ENCODE results near the gene SPRED3.
"Not testable (repeated sequence)": the region's sequence is repeated elsewhere in the genome, so short reads cannot be mapped to it uniquely, and the experiment has no call there.

The SPRED3 gene

DNA sequence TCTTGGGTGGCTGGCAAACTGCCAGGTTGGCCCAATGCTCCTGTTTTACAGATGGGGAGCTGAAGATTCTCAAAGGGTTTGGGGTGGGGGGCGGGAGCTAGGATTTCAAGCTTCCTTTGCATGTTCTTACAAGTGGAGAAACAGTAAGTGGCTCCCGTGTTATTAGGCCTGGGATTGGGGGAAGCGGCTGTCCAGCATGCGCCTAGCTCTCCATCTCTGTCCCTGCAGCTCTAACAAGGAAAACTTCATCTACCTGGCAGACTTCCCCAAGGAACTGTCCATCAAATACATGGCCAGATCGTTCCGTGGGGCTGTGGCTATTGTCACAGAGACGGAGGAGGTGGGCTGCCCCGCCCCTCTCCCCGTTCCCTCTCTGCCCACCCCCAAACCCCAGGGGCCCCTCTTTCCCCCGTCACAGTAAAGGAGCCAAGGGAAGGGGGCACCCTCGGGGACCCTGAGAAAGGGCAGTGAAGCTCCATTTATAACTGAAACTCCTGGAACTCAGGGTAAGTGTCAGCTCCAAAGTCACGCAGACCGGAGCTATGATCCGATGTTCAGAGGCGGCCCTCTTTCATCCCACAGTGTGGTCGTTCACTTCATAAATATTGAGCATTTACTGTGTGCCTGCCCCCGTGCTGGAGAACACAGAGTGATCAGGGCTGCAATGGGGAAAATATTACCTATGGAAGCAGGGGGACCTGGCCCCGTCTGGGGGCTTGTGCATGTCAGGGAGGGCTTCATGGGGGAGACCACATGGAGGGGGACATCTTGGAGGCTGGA lies 29.1 kb upstream of the SPRED3 start:
- peaks cover 29 to 32% of the 10 kb centered on the region in 2 donors for H3K27me3 ChIP-seq (ENCODE audit: control insufficient read depth in 1 of 2, insufficient read depth in 2 of 2, low read length in 2 of 2)
- no peak overlapping the region for H3K27ac ChIP-seq (ENCODE audit: low read length)
- no peak overlapping the region for H3K9ac ChIP-seq (ENCODE audit: low read length in 2 of 2)
- H3K4me1 ChIP-seq (ENCODE audit: control insufficient read depth, insufficient read depth, low read length) = peaks cover 14% of the 10 kb centered on the region
- no peak overlapping the region for H3K4me3 ChIP-seq (ENCODE audit: low read length in 2 of 2)
- no peaks in the 10 kb centered on the region for H3K36me3 ChIP-seq (ENCODE audit: control insufficient read depth in 2 of 2, insufficient read depth in 2 of 2, low read length in 2 of 2)
- H3K9me3 ChIP-seq (ENCODE audit: control insufficient read depth in 2 of 2, low read length in 2 of 2) = no peaks in the 10 kb centered on the region

DNA sequence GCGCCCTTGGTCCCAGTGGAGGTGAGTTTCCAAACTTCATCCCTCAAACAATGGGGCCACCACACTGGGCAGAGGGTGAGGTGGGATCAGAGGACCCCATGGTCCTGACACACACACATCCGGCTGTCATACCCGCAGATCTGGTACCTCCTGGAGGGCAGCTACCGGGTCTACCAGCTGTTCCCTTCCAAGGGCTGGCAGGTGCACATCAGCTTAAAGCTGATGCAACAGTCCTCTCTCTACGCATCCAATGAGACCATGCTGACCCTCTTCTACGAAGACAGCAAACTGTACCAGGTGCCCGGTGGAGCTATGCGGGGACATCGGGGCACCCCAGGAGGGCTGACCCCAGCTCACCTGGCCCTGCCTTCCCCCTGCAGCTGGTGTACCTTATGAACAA lies 28.1 kb upstream of the SPRED3 start:
- H3K27me3 ChIP-seq (ENCODE audit: control insufficient read depth in 1 of 2, insufficient read depth in 2 of 2, low read length in 2 of 2) = peaks cover 29 to 35% of the 10 kb centered on the region in 2 donors
- H3K27ac ChIP-seq (ENCODE audit: low read length) = no peak overlapping the region
- no peaks in the 10 kb centered on the region for H3K9me3 ChIP-seq (ENCODE audit: control insufficient read depth in 2 of 2, low read length in 2 of 2)
- H3K4me1 ChIP-seq (ENCODE audit: control insufficient read depth, insufficient read depth, low read length) = peaks cover 14% of the 10 kb centered on the region
- H3K36me3 ChIP-seq (ENCODE audit: control insufficient read depth in 2 of 2, insufficient read depth in 2 of 2, low read length in 2 of 2) = no peaks in the 10 kb centered on the region
- no peak overlapping the region for H3K9ac ChIP-seq (ENCODE audit: low read length in 2 of 2)
- no peak overlapping the region for H3K4me3 ChIP-seq (ENCODE audit: low read length in 2 of 2)

DNA sequence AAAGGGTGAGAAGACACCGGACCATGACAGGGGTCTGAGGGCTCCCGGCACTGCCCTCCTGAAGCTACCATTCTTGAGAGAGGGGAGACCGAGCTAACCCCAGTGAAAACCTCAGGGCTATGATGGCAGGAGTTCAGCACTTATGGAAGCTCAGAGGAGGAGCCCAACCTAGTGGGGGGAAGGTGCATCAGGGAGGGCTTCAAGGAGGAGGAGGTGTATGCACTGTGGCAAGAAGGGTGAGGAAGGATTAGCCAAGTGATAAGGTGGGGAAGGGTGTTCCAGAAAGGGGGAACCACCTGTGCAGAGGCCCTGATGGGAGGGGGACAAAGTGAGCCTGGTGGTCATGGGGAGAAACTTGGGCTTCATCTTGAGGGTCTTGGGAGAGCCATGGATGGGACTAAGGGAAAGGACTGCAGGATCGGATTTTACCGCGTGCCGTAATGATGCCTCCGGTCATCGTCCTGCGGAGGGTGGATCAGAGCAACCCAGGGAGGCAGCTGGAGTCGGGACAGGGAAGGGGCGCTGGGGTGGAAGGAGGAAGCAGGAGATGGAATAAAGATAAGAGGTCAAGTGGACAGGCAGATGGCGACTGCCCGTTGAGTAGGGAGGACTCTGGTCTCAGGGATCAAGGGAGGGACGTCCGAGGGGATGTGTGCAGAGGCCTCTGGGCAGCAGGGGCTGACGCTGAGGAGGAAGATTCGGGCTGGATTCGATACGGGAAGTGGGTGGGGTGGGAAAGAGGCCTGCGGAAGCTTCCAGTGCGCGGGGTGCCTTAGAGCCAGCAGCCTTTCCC lies 27.5 kb upstream of the SPRED3 start:
- Histone ChIP-seq H3K4me3 (ENCODE audit: low read length in 2 of 2) (peak overlapping the region; percentile 52 to 75), H3K27ac (ENCODE audit: low read length) (no peak overlapping the region), H3K27me3 (ENCODE audit: control insufficient read depth in 1 of 2, insufficient read depth in 2 of 2, low read length in 2 of 2) (peaks cover 29 to 34% of the 10 kb centered on the region in 2 donors), H3K4me1 (ENCODE audit: control insufficient read depth, insufficient read depth, low read length) (peaks cover 14% of the 10 kb centered on the region), H3K9me3 (ENCODE audit: control insufficient read depth in 2 of 2, low read length in 2 of 2) (no peaks in the 10 kb centered on the region), H3K36me3 (ENCODE audit: control insufficient read depth in 2 of 2, insufficient read depth in 2 of 2, low read length in 2 of 2) (no peaks in the 10 kb centered on the region), H3K9ac (ENCODE audit: low read length in 2 of 2) (peak overlapping the region in 1 of 2 donors; percentile 22)

DNA sequence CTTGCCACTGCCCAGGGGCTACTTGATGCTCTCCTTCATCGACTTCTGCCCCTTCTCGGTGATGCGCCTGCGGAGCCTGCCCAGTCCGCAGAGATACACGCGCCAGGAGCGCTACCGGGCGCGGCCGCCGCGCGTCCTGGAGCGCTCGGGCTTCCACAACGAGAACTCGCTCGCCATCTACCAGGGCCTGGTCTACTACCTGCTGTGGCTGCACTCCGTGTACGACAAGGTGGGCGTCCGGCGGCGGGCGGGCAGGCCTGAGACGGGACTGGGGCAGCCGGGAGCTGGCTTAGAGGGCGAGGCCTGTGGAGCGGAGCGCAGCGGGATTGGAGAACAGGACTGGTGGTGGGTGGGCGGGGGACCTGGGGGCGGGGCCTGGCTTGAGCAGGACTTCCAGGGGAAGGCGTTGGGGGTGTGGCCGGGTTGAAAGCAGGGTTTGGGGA lies 26.8 kb upstream of the SPRED3 start:
- Histone ChIP-seq H3K27ac (ENCODE audit: low read length) (no peak overlapping the region), H3K4me1 (ENCODE audit: control insufficient read depth, insufficient read depth, low read length) (peaks cover 14% of the 10 kb centered on the region), H3K9me3 (ENCODE audit: control insufficient read depth in 2 of 2, low read length in 2 of 2) (no peaks in the 10 kb centered on the region), H3K27me3 (ENCODE audit: control insufficient read depth in 1 of 2, insufficient read depth in 2 of 2, low read length in 2 of 2) (peaks cover 24 to 28% of the 10 kb centered on the region in 2 donors), H3K9ac (ENCODE audit: low read length in 2 of 2) (peak overlapping the region in 1 of 2 donors; percentile 22), H3K4me3 (ENCODE audit: low read length in 2 of 2) (peak overlapping the region; percentile 59 to 75), H3K36me3 (ENCODE audit: control insufficient read depth in 2 of 2, insufficient read depth in 2 of 2, low read length in 2 of 2) (no peaks in the 10 kb centered on the region)

DNA sequence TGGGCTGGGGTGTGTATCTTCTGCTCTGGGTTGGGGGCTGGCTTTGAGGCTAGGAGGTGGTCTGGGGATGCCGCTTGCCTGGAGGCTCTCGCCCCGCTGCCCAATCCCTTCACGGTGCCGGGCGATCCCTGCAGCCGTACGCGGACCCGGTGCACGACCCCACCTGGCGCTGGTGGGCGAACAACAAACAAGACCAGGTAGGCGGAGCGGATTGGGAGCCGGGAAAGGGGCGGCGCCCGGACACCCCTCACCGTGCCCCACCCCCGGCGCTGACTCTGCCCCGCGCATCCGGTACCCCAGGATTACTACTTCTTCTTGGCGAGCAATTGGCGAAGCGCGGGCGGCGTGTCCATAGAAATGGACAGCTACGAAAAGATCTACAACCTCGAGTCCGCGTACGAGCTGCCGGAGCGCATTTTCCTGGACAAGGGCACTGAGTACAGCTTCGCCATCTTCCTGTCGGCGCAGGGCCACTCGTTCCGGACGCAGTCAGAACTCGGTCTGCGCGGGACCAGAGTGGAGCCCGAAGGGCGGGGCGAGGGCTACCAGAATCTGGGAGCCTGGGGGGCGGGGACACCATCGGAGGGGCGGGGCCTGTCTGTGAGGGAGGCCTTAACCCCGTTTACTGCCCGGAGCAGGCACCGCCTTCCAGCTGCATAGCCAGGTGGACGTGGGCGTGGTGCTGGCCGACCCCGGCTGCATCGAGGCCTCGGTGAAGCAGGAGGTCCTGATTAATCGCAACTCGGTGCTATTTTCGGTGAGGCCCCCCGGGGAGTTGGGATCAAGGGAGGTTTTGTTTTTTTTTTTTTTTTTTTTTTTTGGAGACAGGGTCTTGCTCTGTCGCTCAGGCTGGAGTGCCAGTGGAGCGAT lies 26.2 kb upstream of the SPRED3 start:
- H3K27ac ChIP-seq (ENCODE audit: low read length) = no peak overlapping the region
- no peaks in the 10 kb centered on the region for H3K36me3 ChIP-seq (ENCODE audit: control insufficient read depth in 2 of 2, insufficient read depth in 2 of 2, low read length in 2 of 2)
- H3K9me3 ChIP-seq (ENCODE audit: control insufficient read depth in 2 of 2, low read length in 2 of 2) = no peaks in the 10 kb centered on the region
- peaks cover 14% of the 10 kb centered on the region for H3K4me1 ChIP-seq (ENCODE audit: control insufficient read depth, insufficient read depth, low read length)
- no peak overlapping the region for H3K9ac ChIP-seq (ENCODE audit: low read length in 2 of 2)
- H3K27me3 ChIP-seq (ENCODE audit: control insufficient read depth in 1 of 2, insufficient read depth in 2 of 2, low read length in 2 of 2) = peaks cover 24 to 31% of the 10 kb centered on the region in 2 donors
- H3K4me3 ChIP-seq (ENCODE audit: low read length in 2 of 2) = peak overlapping the region; percentile 59 to 75

DNA sequence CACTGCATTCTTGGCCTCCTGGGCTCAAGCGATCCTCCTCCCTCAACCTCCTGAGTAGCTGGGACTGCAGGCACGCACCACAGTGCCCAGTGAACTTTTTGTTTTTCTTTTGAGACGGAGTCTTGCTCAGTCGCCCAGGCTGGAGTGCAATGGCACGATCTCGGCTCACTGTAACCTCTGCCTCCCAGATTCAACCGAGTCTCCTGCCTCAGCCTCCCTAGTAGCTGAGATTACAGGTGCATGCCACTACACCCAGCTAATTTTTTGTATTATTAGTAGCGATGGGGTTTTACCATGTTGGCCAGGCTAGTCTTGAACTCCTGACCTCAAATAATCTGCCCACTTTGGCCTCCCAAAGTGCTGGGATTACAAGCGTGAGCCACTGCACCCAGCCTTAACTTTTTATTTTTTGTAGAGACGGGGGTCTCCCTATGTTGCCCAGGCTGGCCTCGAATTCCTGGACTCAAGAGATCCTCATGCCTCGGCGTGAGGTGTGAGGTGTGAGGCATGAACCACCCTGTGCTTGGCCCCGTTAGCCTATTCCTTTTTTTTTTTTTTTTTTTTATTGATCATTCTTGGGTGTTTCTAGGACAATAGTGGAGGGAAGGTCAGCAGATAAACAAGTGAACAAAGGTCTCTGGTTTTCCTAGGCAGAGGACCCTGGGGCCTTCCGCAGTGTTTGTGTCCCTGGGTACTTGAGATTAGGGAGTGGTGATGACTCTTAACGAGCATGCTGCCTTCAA lies 25.4 kb upstream of the SPRED3 start:
- peaks cover 14% of the 10 kb centered on the region for H3K4me1 ChIP-seq (ENCODE audit: control insufficient read depth, insufficient read depth, low read length)
- not testable (repeated sequence) for H3K36me3 ChIP-seq (ENCODE audit: control insufficient read depth in 2 of 2, insufficient read depth in 2 of 2, low read length in 2 of 2); H3K9ac ChIP-seq (ENCODE audit: low read length in 2 of 2); H3K27ac ChIP-seq (ENCODE audit: low read length); H3K9me3 ChIP-seq (ENCODE audit: control insufficient read depth in 2 of 2, low read length in 2 of 2)
- peaks cover 24 to 31% of the 10 kb centered on the region in 2 donors for H3K27me3 ChIP-seq (ENCODE audit: control insufficient read depth in 1 of 2, insufficient read depth in 2 of 2, low read length in 2 of 2)
- H3K4me3 ChIP-seq (ENCODE audit: low read length in 2 of 2) = peak overlapping the region in 1 of 2 donors; percentile 75

DNA sequence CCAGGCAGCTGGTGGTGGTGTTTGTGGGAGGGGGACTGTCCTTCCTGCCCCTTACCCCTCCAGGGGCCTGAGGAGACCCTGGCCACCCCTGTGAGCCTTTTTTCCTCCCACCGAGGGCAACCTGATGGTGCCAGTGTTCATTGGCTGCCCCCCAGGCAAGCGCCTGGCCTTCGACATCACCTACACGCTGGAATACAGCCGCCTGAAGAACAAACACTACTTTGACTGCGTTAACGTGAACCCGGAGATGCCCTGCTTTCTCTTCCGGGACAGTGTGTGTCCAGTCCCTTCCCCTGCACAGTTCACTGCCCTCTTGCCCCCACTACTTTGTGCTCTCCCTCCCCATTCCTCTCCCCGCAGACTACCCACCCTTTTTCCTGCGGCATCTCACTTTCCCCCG lies 21.5 kb upstream of the SPRED3 start:
- Histone ChIP-seq H3K27me3 (ENCODE audit: control insufficient read depth in 1 of 2, insufficient read depth in 2 of 2, low read length in 2 of 2) (peaks cover 8 to 11% of the 10 kb centered on the region in 2 donors), H3K36me3 (ENCODE audit: control insufficient read depth in 2 of 2, insufficient read depth in 2 of 2, low read length in 2 of 2) (no peaks in the 10 kb centered on the region), H3K9me3 (ENCODE audit: control insufficient read depth in 2 of 2, low read length in 2 of 2) (no peaks in the 10 kb centered on the region), H3K27ac (ENCODE audit: low read length) (no peak overlapping the region), H3K4me3 (ENCODE audit: low read length in 2 of 2) (no peak overlapping the region), H3K9ac (ENCODE audit: low read length in 2 of 2) (no peak overlapping the region), H3K4me1 (ENCODE audit: control insufficient read depth, insufficient read depth, low read length) (peaks cover 9% of the 10 kb centered on the region)

DNA sequence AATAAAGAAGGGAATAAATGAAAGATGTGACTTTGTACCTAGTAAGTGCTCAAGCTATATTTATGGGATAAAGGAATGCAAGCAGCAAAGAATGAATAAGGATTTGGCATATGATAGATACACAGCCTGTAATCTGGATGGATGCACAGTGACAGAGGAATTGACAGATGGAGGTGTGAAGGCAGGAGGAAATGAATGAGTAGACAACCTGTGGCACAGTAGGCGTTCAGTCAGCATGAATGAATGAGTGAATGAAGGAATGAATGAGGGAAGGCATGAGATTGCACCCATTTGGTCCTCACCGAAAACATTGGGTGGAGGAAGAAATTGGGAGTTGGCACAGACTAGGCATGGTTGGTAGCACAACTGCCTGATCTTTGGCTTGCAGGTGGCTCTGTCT lies 18.9 kb upstream of the SPRED3 start:
- Histone ChIP-seq H3K4me1 (ENCODE audit: control insufficient read depth, insufficient read depth, low read length) (peaks cover 7% of the 10 kb centered on the region), H3K9me3 (ENCODE audit: control insufficient read depth in 2 of 2, low read length in 2 of 2) (no peaks in the 10 kb centered on the region), H3K4me3 (ENCODE audit: low read length in 2 of 2) (no peak overlapping the region), H3K27ac (ENCODE audit: low read length) (no peak overlapping the region), H3K27me3 (ENCODE audit: control insufficient read depth in 1 of 2, insufficient read depth in 2 of 2, low read length in 2 of 2) (peaks cover 2 to 10% of the 10 kb centered on the region in 2 donors), H3K36me3 (ENCODE audit: control insufficient read depth in 2 of 2, insufficient read depth in 2 of 2, low read length in 2 of 2) (no peaks in the 10 kb centered on the region), H3K9ac (ENCODE audit: low read length in 2 of 2) (no peak overlapping the region)

DNA sequence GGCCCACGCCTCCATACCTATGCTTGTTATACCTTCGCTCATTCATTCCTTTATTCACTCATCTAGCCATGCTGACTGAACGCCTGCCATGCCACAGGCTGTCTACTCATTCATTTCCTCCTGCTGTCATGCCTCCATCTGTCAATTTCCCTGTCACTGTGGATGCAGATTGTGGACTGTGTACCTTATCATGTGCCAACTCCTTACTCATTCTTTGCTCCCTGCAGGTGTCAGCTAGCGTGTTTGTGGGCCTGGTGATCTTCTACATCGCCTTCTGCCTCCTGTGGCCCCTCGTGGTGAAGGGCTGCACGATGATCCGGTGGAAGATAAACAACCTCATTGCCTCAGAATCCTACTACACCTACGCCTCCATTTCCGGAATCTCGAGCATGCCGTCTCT lies 18.2 kb upstream of the SPRED3 start:
- Histone ChIP-seq H3K36me3 (ENCODE audit: control insufficient read depth in 2 of 2, insufficient read depth in 2 of 2, low read length in 2 of 2) (no peaks in the 10 kb centered on the region), H3K4me3 (ENCODE audit: low read length in 2 of 2) (no peak overlapping the region), H3K27me3 (ENCODE audit: control insufficient read depth in 1 of 2, insufficient read depth in 2 of 2, low read length in 2 of 2) (peaks cover 0 to 8% of the 10 kb centered on the region in 2 donors), H3K4me1 (ENCODE audit: control insufficient read depth, insufficient read depth, low read length) (peaks cover 13% of the 10 kb centered on the region), H3K9ac (ENCODE audit: low read length in 2 of 2) (no peak overlapping the region), H3K9me3 (ENCODE audit: control insufficient read depth in 2 of 2, low read length in 2 of 2) (no peaks in the 10 kb centered on the region), H3K27ac (ENCODE audit: low read length) (no peak overlapping the region)

DNA sequence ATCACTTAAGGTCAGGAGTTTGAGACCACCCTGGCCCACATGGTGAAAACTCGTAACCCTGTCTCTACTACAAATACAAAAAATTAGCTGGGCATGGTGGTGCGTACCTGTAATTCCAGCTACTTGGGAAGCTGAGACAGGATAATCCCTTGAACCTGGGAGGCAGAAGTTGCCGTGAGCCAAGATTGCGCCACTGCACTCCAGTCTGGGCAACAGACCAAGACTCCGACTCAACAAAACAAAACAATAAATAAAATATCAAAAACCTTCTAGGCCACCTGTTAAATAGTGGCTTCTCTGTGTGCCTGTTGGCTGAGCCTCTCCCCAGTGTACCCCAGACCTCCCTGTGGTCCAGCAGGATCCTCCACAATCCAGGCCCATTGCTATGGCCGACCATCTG lies 17.4 kb upstream of the SPRED3 start:
- no peak overlapping the region for H3K4me3 ChIP-seq (ENCODE audit: low read length in 2 of 2)
- no peak overlapping the region for H3K9ac ChIP-seq (ENCODE audit: low read length in 2 of 2)
- H3K27me3 ChIP-seq (ENCODE audit: control insufficient read depth in 1 of 2, insufficient read depth in 2 of 2, low read length in 2 of 2) = peaks cover 0 to 5% of the 10 kb centered on the region in 2 donors
- no peak overlapping the region for H3K27ac ChIP-seq (ENCODE audit: low read length)
- H3K4me1 ChIP-seq (ENCODE audit: control insufficient read depth, insufficient read depth, low read length) = peaks cover 21% of the 10 kb centered on the region
- H3K36me3 ChIP-seq (ENCODE audit: control insufficient read depth in 2 of 2, insufficient read depth in 2 of 2, low read length in 2 of 2) = peaks cover 0 to under 1% of the 10 kb centered on the region in 2 donors
- H3K9me3 ChIP-seq (ENCODE audit: control insufficient read depth in 2 of 2, low read length in 2 of 2) = no peaks in the 10 kb centered on the region
